GM23248 (cell line): ENCODE measurements around the gene ADIPOR2. TPM values are rescaled to one million over a fixed set of nuclear protein-coding genes. Genes with fewer than 3 reads are reported as not detected.
A peak's percentile ranks its signal among the peaks of the same experiment; 100 is the strongest.

Experiments
- DNase-seq: peaks from one replicate; pipeline ENCODE4 v3.0.0-alpha.2; 2015
- H2AFZ ChIP-seq: fragments of 200-600 bp; sonication (generic); 2 replicates; pipeline ENCODE4 v1.6.1; 2016; ENCODE audit warnings: antibody characterized with exemption
- H3F3A ChIP-seq: fragments of 200-600 bp; sonication (generic); 2 replicates; pipeline ENCODE4 v1.6.1; 2016; ENCODE audit warnings: mild to moderate bottlenecking, antibody characterized with exemption, mixed run types; ENCODE audit not compliant: insufficient read depth
- H3K27ac ChIP-seq: fragments of 200-600 bp; sonication (generic); 2 replicates; pipeline ENCODE4 v1.5.1; 2016; ENCODE audit warnings: mild to moderate bottlenecking
- H3K27me3 ChIP-seq: fragments of 200-600 bp; sonication (generic); replicated peaks from 2 replicates; pipeline ENCODE4 v1.6.1; 2016; ENCODE audit warnings: mild to moderate bottlenecking; ENCODE audit not compliant: insufficient read depth
- H3K36me3 ChIP-seq: fragments of 200-600 bp; sonication (generic); 2 replicates; pipeline ENCODE4 v1.6.1; 2016; ENCODE audit warnings: low read depth, mild to moderate bottlenecking
- H3K4me1 ChIP-seq: fragments of 200-600 bp; sonication (generic); 2 replicates; pipeline ENCODE4 v1.6.1; 2016; ENCODE audit warnings: mild to moderate bottlenecking; ENCODE audit not compliant: insufficient read depth
- H3K4me2 ChIP-seq: fragments of 200-600 bp; sonication (generic); one replicate; pipeline ENCODE4 v1.6.1; 2016; ENCODE audit warnings: mild to moderate bottlenecking; ENCODE audit not compliant: unreplicated experiment
- H3K4me3 ChIP-seq: fragments of 200-600 bp; sonication (generic); 2 replicates; pipeline ENCODE4 v1.5.1; 2016; ENCODE audit warnings: mild to moderate bottlenecking
- H3K79me2 ChIP-seq: fragments of 200-600 bp; sonication (generic); 2 replicates; pipeline ENCODE4 v1.6.1; 2016; ENCODE audit warnings: mild to moderate bottlenecking; ENCODE audit not compliant: insufficient read depth
- H3K9ac ChIP-seq: fragments of 200-600 bp; sonication (generic); 2 replicates; pipeline ENCODE4 v1.6.1; 2016; ENCODE audit warnings: mild to moderate bottlenecking
- H3K9me2 ChIP-seq: fragments of 200-600 bp; sonication (generic); 2 replicates; pipeline ENCODE4 v1.6.1; 2016; ENCODE audit warnings: mixed run types, mild to moderate bottlenecking, moderate library complexity; ENCODE audit not compliant: insufficient read depth
- H3K9me3 ChIP-seq: fragments of 200-600 bp; sonication (generic); one replicate; pipeline ENCODE4 v1.6.1; 2017; ENCODE audit warnings: low read depth
- H4K20me1 ChIP-seq: fragments of 200-600 bp; sonication (generic); 2 replicates; pipeline ENCODE4 v1.6.0; 2016; ENCODE audit not compliant: insufficient read depth
- EZH2 ChIP-seq: fragments of 200-600 bp; sonication (generic); IDR thresholded peaks from 2 replicates; pipeline ENCODE4 v1.6.1; 2018; ENCODE audit warnings: antibody characterized with exemption, mild to moderate bottlenecking; ENCODE audit not compliant: insufficient read depth, poor library complexity, severe bottlenecking
- EZH2phosphoT487 ChIP-seq: fragments of 200-600 bp; sonication (generic); IDR thresholded peaks from 2 replicates; pipeline ENCODE4 v1.6.1; 2018; ENCODE audit warnings: antibody characterized with exemption, moderate library complexity, mild to moderate bottlenecking, low read depth; ENCODE audit not compliant: insufficient read depth
- WGBS, 2 experiments: methylation state at CpG; one replicate each; pipeline ENCODE4 v1.1.6; 2015 to 2017; ENCODE audit warnings: low lambda C conversion rate in 2 of 2, low coverage in 1 of 2; ENCODE audit errors: missing lambda C conversion rate in 2 of 2; 5-methylcytosine and 5-hydroxymethylcytosine counted together
- in situ Hi-C: fragments of 300-500 bp; cut with MboI; formaldehyde crosslinking; loops from 2 replicates; pipeline ENCODE4 v1.15.0; 2020
- polyA plus RNA-seq: library from polyadenylated mRNA; unstranded; fragments of >200 nt; fragmentation: Nextera tagmentation; extraction: Ambion mirVana; gene quantifications from 2 replicates; pipeline ENCODE4 v1.2.1, GENCODE V29; 2016
- total RNA-seq: library from RNA; depleted of rRNA; stranded (reverse); fragments of >200 nt; shearing (Covaris generic); gene quantifications from 2 replicates; pipeline ENCODE4 v1.2.3, GENCODE V29; 2014

Gene ADIPOR2
- total and polyA plus RNA-seq, 2 experiments from 2014 or later = 4.2 to 18.8 TPM

GRCh38 chr12:1740161-1740948, 49.5 kb downstream of the ADIPOR2 start:
- Histone ChIP-seq H3K27me3 (no peaks in the 10 kb centered on the region), H3K79me2 (peaks cover 93% of the 10 kb centered on the region)
- DNase-seq = no peak

GRCh38 chr12:1741154-1741949, 50.5 kb downstream of the ADIPOR2 start:
- Histone ChIP-seq H3K9me2 (no peaks in the 10 kb centered on the region), H3K27ac (no peak overlapping the region), H4K20me1 (0 out of 2 replicates have a peak, but pooled peaks cover 16% of the 10 kb centered on the region), H3K36me3 (no peaks in the 10 kb centered on the region), H3K4me2 (peak overlapping the region; percentile 3), H2AFZ (no peak overlapping the region), H3K4me3 (no peak overlapping the region), H3K9ac (no peak overlapping the region), H3K4me1 (peaks cover 7% of the 10 kb centered on the region), H3K79me2 (peaks cover 95% of the 10 kb centered on the region), H3F3A (no peaks in the 10 kb centered on the region), H3K27me3 (no peaks in the 10 kb centered on the region), H3K9me3 (no peaks in the 10 kb centered on the region)
- DNase-seq = peak; percentile 23
- WGBS, 2 experiments = 38 to 41% methylated on average over 1 of the region's 1 CpG
- TF ChIP-seq EZH2phosphoT487 (no peak), EZH2 (no peak)
- in situ Hi-C loops = no loop called here

More at GRCh38 chr12:1740161-1740948, 49.5 kb downstream of the ADIPOR2 start:
- 88 to 90% methylated on average over 5 of the region's 5 CpGs for WGBS, 2 experiments
- H3K9ac ChIP-seq = no peak overlapping the region
- no peak overlapping the region for H3K27ac ChIP-seq
- H3K9me3 ChIP-seq = no peaks in the 10 kb centered on the region
- H3K4me3 ChIP-seq = no peak overlapping the region
- no peaks in the 10 kb centered on the region for H3K9me2 ChIP-seq
- H4K20me1 ChIP-seq = 0 out of 2 replicates have a peak, but pooled peaks cover 16% of the 10 kb centered on the region
- no peak overlapping the region for H2AFZ ChIP-seq
- H3K36me3 ChIP-seq = no peaks in the 10 kb centered on the region
- in situ Hi-C loops = no loop called here
- H3K4me1 ChIP-seq = peaks cover 7% of the 10 kb centered on the region
- TF ChIP-seq EZH2phosphoT487 (no peak), EZH2 (no peak)
- no peaks in the 10 kb centered on the region for H3F3A ChIP-seq
- H3K4me2 ChIP-seq = no peak overlapping the region

- Histone ChIP-seq H3K36me3 (no peaks in the 10 kb centered on the region), H3K4me1 (peaks cover 7% of the 10 kb centered on the region), H3K9me3 (no peaks in the 10 kb centered on the region), H2AFZ (no peak overlapping the region), H3K27ac (no peak overlapping the region), H3K4me2 (no peak overlapping the region), H3K4me3 (no peak overlapping the region), H3K9ac (no peak overlapping the region), H3F3A (no peaks in the 10 kb centered on the region), H4K20me1 (no peaks in the 10 kb centered on the region), H3K79me2 (peaks cover 95% of the 10 kb centered on the region), H3K27me3 (no peaks in the 10 kb centered on the region), H3K9me2 (no peaks in the 10 kb centered on the region)
- TF ChIP-seq EZH2phosphoT487 (no peak), EZH2 (no peak)
- 96 to 97% methylated on average over 2 of the region's 2 CpGs for WGBS, 2 experiments
- in situ Hi-C loops = no loop called here
- DNase-seq = peak; percentile 4
These were observed 54.1 kb downstream of the ADIPOR2 start for GRCh38 chr12:1744932-1745331.

- H3F3A ChIP-seq = no peaks in the 10 kb centered on the region
- H4K20me1 ChIP-seq = no peaks in the 10 kb centered on the region; the same call in 1 of the 2 replicates
- H3K9me3 ChIP-seq = no peaks in the 10 kb centered on the region
- DNase-seq = peak; percentile 14
- no peaks in the 10 kb centered on the region for H3K4me1 ChIP-seq
- TF ChIP-seq EZH2phosphoT487 (no peak), EZH2 (no peak)
- no peaks in the 10 kb centered on the region for H3K36me3 ChIP-seq
- H3K4me3 ChIP-seq = no peak overlapping the region
- H3K9me2 ChIP-seq = no peaks in the 10 kb centered on the region
- peaks cover 92% of the 10 kb centered on the region for H3K79me2 ChIP-seq
- H3K27ac ChIP-seq = no peak overlapping the region
- no peaks in the 10 kb centered on the region for H3K27me3 ChIP-seq
- in situ Hi-C loops = no loop called here
- H3K9ac ChIP-seq = no peak overlapping the region
- H2AFZ ChIP-seq = no peak overlapping the region
- no peak overlapping the region for H3K4me2 ChIP-seq
- 96 to 98% methylated on average over 2 of the region's 2 CpGs for WGBS, 2 experiments
These were observed 56.7 kb downstream of the ADIPOR2 start for GRCh38 chr12:1747609-1748008.
